GDM1 (cell line): ENCODE results near the gene CDH9.

Source experiments
- DNase-seq: peaks from one replicate; lab custom pipeline; 2025; lab: John Stamatoyannopoulos, UW

The CDH9 gene

GRCh38 chr5:27038476-27038875, at the start of gene CDH9:
CDH9 (minus strand) TSS chr5:27038586; CDS start chr5:26988333, 50,253 bp downstream.
- no peak for DNase-seq

- DNase-seq: no peak
Measured at GRCh38 chr5:27087747-27088146, 49.4 kb upstream of the CDH9 start.

- DNase-seq: no peak
Measured at GRCh38 chr5:27083449-27084415, 45.3 kb upstream of the CDH9 start.

GRCh38 chr5:27080147-27080546, 41.8 kb upstream of the CDH9 start:
- DNase-seq: no peak

GRCh38 chr5:27062451-27062850, 24.1 kb upstream of the CDH9 start:
- DNase-seq: no peak

GRCh38 chr5:27048510-27048909, 10.1 kb upstream of the CDH9 start:
- DNase-seq: no peak

- no peak for DNase-seq
Measured at GRCh38 chr5:27041372-27041771, 3.0 kb upstream of the CDH9 start.

GRCh38 chr5:27034565-27034964, 3.8 kb downstream of the CDH9 start:
- no peak for DNase-seq

- DNase-seq: no peak
Measured at GRCh38 chr5:27026801-27027200, 11.6 kb downstream of the CDH9 start.

- no peak for DNase-seq
Measured at GRCh38 chr5:27026063-27026462, 12.3 kb downstream of the CDH9 start.

GRCh38 chr5:27021471-27021870, 16.9 kb downstream of the CDH9 start:
- DNase-seq: no peak

GRCh38 chr5:27020973-27021372, 17.4 kb downstream of the CDH9 start:
- no peak for DNase-seq

- DNase-seq: no peak
Measured at GRCh38 chr5:27015758-27016157, 22.6 kb downstream of the CDH9 start.

- no peak for DNase-seq
Measured at GRCh38 chr5:27011274-27011673, 27.1 kb downstream of the CDH9 start.

- no peak for DNase-seq
Measured at GRCh38 chr5:27010646-27011045, 27.7 kb downstream of the CDH9 start.

- no peak for DNase-seq
Measured at GRCh38 chr5:27009540-27009915, 28.9 kb downstream of the CDH9 start.

GRCh38 chr5:27008604-27009539, 29.5 kb downstream of the CDH9 start:
- no peak for DNase-seq

GRCh38 chr5:27007121-27007520, 31.3 kb downstream of the CDH9 start:
- no peak for DNase-seq

GRCh38 chr5:26986985-26987384, 51.4 kb downstream of the CDH9 start:
- no peak for DNase-seq

GRCh38 chr5:26981750-26982149, 56.6 kb downstream of the CDH9 start:
- DNase-seq: no peak

- DNase-seq: no peak
Measured at GRCh38 chr5:26959290-26959689, 79.1 kb downstream of the CDH9 start.

GRCh38 chr5:26955161-26955560, 83.2 kb downstream of the CDH9 start:
- DNase-seq: no peak

- DNase-seq: no peak
Measured at GRCh38 chr5:26948921-26949320, 89.5 kb downstream of the CDH9 start.
